Measurements from ENCODE around the gene POU5F1. TPM values are rescaled to one million over a fixed set of nuclear protein-coding genes. Genes with fewer than 3 reads are reported as not detected.

Gene POU5F1
- total and polyA plus RNA-seq, 9 of the 15 experiments (the other 6 are each of a cell fraction or from before 2014, with no cell fraction given) = 0.06 to 2.0 (median 0.10) TPM; not detected in 6

DNA sequence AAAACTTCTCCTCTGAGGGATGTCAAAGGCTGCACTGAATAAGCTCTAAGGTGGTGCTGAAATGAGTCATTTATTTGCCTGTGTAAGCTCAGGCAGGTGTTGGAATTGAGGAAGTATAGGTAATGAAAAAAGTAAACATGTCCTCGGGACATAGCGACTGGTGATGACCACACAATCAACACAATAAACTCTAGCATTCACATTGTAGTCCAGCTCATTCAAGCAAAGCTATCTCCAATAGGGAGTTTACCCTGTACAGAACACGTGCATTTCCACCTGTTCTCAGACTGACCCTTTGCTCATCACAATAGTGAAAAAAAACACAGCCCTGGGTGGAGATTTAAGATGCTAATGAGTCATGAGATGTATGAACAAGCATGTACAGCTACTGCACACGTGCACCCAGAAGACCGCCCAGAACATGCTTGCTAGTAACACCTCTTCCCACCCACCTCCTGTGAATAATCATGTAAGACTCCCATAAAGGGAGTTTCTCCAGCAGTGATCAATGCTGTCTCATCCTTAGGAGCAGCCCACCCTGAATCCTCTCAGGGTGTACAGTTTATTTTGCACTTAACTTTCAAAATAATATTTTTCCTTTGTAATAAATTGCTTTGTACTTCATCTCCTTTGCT is 33.0 kb upstream of the POU5F1 start (continued):
- TF ChIP-seq HINFP (tag; conservative IDR thresholded peaks at IDR 0.05; ENCODE audit: low read depth) = no peak

DNA sequence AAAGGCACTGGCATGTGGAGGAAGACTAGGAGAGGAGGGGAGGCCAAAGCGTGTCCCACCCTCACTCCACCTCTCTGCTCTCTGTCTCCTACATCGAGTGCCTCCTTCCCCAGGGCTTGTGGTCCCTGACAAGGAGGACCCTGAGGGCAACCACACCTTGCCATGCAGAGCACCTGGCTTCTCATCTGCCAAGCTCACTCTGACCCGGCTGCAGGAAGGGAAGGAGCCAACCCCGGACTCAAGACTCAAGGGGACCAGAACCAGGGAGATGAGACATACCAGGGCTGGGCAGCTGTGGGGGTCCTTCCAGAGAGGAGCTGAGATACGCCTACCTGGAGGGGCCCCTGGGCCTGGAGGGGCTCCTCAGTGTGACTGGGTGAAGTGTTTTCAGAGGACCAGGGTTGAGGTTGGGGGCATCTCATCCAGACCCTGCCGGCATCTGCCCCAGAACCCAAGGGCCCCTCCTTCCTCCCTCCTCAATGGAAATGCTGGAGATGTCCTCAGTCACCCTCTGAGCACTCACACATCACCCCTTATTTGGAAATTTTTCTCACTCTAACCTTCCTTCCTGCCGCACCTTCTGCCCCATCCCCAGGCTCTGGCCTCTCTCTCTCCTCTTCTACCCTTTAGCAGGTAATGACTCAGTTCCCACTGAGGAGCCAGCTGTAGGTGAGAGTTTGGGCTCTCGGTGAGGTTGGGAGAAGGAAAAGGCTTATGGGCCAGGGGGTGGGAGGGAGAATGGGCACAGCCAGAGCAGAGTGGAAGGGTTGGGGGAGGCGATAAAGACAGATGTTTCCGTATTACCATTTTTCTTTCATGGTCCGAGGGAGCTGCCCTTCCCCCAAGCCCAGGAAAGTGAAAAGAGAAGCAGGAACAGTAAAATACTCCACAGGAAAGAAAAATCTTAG is 32.0 kb upstream of the POU5F1 start:
- H4K20me1 ChIP-seq (replicated peaks; ENCODE audit: control insufficient read depth, insufficient read depth, low read length) = no peaks in the 10 kb centered on the region
- peak overlapping the region in 1 of 2 experiments; percentile 76; a peak in 1 of 4 replicates for H3K9ac ChIP-seq (ENCODE audit: insufficient read depth in 1 of 2, low read depth in 2 of 2, low read length in 2 of 2)
- H2AFZ ChIP-seq (ENCODE audit: low read depth, low read length) = no peak overlapping the region
- BruUV-seq (replicated peaks) = no TSS peak
- H3K4me2 ChIP-seq (ENCODE audit: insufficient read depth, low read length) = no peak overlapping the region
- CTCF ChIA-PET (ENCODE audit: low intra/inter-chr PET ratio) = no interaction called here
- 44% methylated on average over 10 of the region's 11 CpGs for WGBS (ENCODE audit: insufficient coverage, low coverage, missing lambda C conversion rate)
- peaks cover 12 to 18% of the 10 kb centered on the region in 2 experiments; a peak in 4 of 5 replicates for H3K4me1 ChIP-seq (replicated peaks in 1 of 2; ENCODE audit: control insufficient read depth in 2 of 2, insufficient read depth in 2 of 2, low read length in 2 of 2)
- no peaks in the 10 kb centered on the region for H3K27me3 ChIP-seq (ENCODE audit: control insufficient read depth in 2 of 2, insufficient read depth in 2 of 2, low read length in 2 of 2)
- in situ Hi-C loops (cut with MboI) = no loop called here
- peak; percentile 6 for ATAC-seq
- TF ChIP-seq JUN (IDR thresholded peaks at IDR 0.05; ENCODE audit: borderline replicate concordance, low read depth, low read length) (no peak), JUN (CRISPR knock-in tag; IDR thresholded peaks at IDR 0.05; ENCODE audit: borderline replicate concordance) (no peak), SUPT5H (IDR thresholded peaks at IDR 0.05) (0 out of 2 replicates have a peak, but pooled peaks have one; percentile 13), SP1 (CRISPR knock-in tag; IDR thresholded peaks at IDR 0.05) (0 out of 2 replicates have a peak, but pooled peaks have one; percentile 31), RBFOX2 (IDR thresholded peaks at IDR 0.05; ENCODE audit: low read depth, low read length) (0 out of 2 replicates have a peak, but pooled peaks have one; percentile 18)
- no peak overlapping the region for H3K4me3 ChIP-seq
- peaks cover 23% of the 10 kb centered on the region for H3K79me2 ChIP-seq (ENCODE audit: control insufficient read depth, insufficient read depth, low read length)
- no peaks in the 10 kb centered on the region for H3K9me1 ChIP-seq (ENCODE audit: control insufficient read depth, insufficient read depth, low read length)
- POLR2A ChIA-PET = interaction anchor here (0.6 to 2.4 kb wide), 4 partner anchors 8 to 1766 kb away, joined by 3 to 9 read pairs (median 4); no protein-coding TSS in a partner anchor
- H3K36me3 ChIP-seq (ENCODE audit: control insufficient read depth, insufficient read depth, low read length) = peaks cover 4% of the 10 kb centered on the region; the same call in 1 of the 3 replicates
- peak overlapping the region; percentile 57; the same call in 1 of the 3 replicates for H3K27ac ChIP-seq (ENCODE audit: extremely low read depth, low read depth, low read length)
- H3K9me3 ChIP-seq (replicated peaks; ENCODE audit: control insufficient read depth, insufficient read depth, low read depth, low read length) = no peaks in the 10 kb centered on the region
- intact Hi-C loops (cut with micrococcal nuclease) = loop anchor here (10.0 kb wide), 1 partner anchor 52 kb away; no protein-coding TSS in a partner anchor
- no peak for FAIRE-seq
- DNase-seq (ENCODE audit: extremely low read depth in 1 of 4, low spot score in 3 of 4) = peak in 1 of 4 experiments; percentile 28
